GM19452 (cell line): ENCODE data around the gene BORCS6.

Experiments
- ATAC-seq: cut with Tn5 transposase; IDR thresholded peaks from one replicate; pipeline ENCODE4 v1.9.1; 2021; ENCODE audit not compliant: unreplicated experiment

BORCS6 gene

DNA sequence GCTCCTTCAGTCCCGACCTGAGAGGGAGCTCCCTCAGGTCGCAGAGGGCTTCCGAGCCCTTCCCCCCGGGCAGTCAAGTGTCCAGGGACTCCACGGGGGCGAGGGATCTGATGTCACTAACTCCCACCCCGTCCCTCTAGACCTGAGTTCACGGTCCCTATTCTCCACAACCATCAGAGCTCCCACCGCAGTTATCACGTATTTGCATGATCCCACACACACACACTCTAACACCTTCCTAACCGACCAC lies 34.1 kb downstream of the BORCS6 start:
- ATAC-seq: no peak

DNA sequence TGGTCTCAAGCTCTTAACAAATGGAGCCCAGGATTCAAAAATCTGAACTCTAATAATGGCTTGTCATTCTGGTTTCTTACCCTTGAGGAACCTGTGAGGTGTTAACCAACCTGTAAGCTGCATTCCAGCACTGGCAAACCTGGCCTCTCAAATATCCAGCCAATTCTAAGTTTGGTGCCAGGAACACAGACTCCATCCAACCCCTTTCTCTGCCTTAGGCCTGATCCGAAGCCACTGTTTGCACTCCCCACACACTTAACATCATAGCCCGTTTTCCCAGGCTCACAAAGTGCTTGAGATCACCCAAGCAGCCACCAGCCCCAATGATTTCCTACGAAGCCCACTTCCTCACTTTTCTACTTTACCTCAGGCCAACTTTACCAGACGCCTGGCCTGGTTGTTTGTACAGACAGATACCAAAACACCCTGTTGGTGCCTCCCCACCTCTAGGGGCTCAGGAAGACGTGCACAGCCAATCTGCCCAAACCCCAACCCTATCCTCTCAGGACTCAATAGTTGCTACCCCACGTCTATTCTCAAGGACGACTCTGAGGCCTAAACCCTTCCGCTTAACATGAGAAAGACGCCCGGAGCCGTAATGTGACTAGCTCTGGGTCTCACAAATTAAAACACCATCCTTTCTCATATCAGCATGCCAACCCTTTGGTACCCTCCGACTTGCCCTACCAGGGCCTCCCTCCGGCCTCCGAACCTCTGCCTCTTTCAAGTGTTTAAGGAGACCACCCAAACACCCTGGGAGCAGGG lies 34.6 kb downstream of the BORCS6 start:
- no peak for ATAC-seq

DNA sequence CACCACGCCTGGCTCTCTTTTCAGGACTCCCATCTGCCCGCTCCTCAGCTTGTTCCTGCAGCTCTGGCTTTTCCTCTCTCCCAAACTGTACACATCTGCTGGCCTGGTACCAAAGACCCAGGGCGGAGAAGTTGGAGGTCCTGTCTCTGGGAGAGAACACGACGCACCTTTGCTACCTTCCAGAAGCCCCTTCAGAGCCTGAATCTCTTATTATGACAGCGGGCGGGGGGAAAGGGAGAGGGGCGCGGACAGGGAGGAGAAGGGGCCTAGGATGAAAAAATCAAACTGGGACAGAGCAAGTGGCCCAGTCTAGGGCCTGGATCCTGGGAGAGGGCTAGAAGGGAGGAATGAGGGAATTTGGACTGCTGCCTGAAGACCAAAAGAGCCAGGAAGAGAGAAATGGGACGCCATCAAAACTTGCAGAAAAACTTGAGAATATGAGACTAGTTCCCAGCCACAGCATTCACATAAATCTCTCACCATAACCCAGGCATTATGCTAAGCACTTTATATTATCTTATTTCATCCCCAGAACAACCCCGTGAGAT lies 35.3 kb downstream of the BORCS6 start:
- no peak for ATAC-seq

DNA sequence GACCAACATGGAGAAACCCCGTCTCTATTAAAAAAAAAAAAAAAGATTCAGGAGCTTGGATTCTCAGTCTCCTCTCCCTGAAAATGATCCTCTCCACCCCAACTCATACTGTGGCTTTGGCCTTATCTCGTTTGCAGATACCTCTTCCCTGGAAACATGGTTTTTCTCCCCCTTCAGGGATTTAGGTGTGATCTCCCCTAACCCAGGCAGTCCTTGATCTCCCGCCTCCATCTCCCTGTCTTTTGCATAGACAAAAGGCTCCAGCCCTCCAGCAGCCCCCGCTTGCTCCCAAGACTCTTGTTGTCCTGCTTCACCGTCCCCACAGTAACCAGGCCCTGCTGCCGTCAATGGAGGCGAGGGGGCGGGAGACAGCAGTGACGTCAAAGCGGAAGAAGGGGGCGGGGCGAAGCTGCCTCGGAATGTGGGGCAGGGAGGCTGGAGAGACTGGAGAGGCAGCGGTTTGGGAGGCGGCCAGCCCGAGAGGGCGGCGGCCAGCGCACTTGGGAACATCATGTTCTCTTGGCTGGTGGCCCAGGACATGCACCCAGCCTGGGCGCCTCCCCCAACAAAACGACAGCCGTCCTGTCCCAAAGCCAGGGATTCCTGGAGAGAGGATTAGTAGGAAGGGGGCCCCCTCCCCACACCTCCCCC lies 35.9 kb downstream of the BORCS6 start:
- no peak for ATAC-seq

DNA sequence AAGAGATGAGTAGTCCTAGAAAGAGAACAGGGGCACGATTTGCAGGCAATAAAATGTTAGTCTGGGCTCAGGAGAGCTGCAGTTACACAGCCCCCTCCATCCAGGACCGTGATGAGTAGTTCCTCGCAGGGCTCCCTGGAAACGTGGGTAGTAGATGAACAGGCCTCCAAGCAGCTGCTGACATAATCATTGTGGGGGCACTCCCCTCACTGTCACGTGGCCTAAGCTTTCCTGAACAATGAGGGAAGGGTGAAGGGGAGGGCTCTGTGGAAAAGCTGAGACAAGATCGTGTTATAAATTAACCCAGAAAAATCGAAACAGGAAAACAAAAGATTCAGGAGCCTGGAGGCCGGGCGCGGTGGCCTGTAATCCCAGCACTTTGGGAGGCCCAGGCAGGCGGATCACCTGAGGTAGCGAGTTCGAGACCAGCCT lies 36.4 kb downstream of the BORCS6 start:
- ATAC-seq: no peak

DNA sequence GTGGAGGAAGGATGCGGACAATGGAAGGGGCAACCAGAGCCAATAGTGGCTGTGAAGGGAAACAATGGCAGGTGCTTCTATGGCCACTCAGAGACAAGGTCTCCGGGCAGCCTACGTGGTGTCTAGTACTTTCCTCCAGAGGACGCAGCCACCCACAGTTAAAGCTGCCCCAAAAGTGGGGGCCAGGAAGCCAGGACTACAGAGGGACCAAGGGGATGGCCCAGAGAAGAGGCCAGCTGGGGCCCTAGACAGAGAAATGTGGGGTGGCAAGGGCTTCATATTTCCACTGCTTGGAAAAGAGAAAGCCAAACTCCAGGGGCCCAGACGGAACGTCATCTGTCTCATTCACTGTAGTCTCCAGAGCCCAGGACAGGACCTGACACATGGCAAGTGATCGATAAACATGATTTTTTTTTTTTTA lies 36.9 kb downstream of the BORCS6 start:
- no peak for ATAC-seq

DNA sequence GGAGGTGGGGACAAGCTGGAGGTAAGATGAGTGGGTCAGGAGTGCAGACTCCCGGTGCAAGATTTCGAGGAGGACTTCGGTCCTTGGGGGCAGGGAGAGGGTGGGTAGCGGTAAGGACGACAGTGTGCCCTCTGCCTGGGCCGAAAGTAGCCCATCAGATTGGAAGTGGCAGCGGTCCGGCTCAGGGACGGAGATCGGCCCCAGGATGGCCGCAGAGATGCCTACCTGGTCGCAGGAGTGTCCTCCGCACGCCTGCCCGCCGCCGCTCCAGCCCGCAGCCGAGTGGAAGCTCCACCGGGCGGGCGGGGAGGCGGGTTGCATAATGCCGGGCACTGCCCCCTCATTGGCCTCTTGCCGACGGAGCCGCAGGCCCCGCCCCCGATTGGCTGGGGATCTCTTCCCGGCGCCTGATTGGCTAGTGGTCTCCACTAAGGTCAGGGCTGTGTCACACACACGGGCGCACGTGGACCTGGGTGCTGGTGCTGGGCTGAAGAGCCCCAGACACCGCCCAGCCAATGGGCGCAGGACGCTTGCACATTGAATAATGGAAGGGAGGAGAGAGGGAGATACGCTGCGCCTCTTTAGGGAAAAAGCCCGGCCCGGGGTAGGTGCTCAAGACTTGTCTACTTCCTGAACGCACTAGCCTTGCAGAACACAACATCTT lies 37.7 kb downstream of the BORCS6 start, which contains the start of gene PER1:
TSS of gene PER1 (minus strand) at position 293 of the 664 bp plus-strand sequence. CDS start 1,698 bp downstream, outside the sequence.
- ATAC-seq: no peak

DNA sequence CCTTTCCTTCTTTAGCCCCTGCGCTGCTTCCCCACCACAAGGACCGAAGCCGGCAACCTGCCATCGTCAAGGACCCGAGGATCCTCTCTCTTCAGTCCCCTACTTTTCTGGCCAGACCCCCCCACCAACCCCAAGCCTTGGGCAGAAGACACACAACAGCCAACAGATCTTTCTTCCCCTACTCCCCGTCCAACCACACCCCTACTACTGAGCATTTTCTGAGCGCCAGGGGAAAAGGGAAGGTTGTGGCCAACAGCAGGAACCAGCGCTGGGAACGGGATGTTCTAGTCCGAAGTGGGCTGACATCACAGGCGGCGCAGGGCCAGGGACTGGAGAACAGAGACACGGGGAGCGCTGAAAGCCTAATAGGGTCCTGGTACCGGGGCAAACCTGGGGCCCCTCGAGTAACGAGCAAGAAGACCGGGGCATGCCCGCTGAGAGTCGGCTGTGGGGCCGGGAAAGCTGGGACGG lies 38.3 kb downstream of the BORCS6 start:
- ATAC-seq: no peak

DNA sequence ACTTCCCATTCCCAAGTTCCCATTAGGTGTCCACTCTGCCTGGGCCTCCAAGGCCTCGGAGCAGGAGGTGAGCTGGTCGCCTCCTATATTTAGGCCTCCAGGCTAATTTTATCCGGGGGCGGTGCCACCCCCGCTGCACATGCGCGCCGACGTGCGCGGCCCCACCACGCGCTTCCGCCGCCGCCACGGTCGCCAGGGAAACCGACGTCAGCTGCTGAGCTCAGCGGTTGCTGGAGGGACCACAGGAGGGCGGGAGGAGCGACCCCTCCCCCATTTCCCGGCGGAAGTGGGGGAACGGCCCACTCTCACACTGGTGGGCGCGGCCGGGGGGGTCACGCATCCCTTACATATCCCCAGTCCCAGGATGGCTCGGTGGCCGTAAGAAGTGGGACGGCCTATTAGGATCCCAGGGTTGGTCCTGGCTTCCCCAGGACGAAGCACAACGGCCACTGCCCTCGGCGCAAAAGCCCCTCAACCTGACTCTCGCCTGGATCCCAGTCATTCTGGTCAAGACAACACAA lies 38.8 kb downstream of the BORCS6 start:
- ATAC-seq: peak; percentile 43

DNA sequence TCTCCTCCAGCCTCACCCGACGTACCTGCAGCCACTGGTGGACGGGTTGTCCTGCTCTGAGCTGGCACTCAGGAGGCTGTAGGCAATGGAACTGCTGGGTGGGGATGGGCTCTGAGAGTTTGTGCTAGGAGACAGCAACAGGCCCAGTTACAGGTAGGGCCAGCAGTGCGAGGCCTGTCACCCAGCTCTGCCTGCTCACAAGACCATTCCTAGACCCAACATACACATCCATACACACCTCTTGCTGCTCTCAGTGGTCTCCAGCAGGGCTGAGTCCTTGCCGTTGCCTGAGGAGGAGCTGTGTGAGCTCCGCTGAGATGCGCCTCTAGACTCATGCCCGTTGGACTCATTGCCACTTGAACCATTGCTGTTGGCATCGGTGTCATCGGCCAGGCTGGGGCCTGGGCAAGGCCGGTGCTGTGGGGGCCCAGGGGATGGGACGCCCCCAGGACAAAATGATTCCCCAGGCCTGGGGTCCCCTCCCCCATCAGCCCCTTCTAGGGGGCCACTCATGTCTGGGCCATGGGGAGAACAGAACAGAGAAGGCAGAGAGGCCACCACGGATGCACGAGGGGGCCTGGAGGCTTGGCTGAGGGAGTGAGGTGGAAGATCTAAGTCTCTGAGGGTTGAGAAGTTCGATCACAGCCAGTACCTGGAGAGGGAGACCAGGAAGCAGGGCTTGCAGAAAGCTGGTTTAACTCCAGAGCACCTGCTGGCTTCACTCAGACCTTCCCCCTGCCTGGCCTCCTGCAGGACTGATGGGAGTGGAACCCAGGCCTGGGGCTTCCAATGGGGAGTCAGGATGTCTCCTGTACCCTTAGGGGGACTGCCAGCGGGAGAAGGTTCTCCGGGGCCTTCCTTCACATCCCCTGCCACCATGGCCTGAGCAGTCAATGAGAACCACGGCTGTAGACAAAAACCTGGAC lies 39.5 kb downstream of the BORCS6 start:
- no peak for ATAC-seq

DNA sequence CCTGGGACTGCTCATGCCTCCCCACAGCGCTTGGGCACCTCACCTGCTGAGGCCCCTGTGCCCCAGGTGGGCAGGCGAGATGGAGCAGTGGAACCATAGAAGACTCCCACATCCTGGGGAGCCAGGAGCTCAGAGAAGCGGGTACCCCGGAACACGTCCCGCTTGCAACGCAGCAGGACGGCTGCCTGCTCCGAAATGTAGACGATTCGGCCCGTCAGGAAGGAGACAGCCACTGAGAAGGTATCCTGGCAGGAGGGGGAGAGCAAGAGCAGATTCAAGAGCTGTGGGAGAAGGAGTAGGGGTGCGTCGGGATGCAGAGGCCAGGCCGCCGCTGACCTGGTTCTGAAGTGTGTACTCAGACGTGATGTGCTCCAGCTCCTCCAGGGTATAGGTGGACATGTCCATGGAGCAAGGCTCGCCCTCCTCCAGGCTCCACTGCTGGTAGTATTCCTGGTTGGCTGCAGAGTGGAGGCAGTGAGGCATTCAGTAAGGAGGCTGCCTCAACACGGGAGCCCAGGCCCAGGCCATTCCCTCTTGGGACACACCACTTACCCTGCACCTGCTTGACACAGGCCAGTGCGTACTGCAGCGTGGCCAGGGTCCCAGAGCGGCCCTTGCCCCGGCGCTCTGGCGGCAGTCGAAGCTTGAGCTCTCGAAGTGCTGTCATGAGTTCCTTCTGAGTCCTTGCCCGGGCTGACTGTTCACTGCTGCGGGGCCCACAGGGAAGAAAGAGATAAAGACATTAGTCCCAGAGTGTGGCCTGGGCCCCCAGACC lies 40.4 kb downstream of the BORCS6 start:
- no peak for ATAC-seq

DNA sequence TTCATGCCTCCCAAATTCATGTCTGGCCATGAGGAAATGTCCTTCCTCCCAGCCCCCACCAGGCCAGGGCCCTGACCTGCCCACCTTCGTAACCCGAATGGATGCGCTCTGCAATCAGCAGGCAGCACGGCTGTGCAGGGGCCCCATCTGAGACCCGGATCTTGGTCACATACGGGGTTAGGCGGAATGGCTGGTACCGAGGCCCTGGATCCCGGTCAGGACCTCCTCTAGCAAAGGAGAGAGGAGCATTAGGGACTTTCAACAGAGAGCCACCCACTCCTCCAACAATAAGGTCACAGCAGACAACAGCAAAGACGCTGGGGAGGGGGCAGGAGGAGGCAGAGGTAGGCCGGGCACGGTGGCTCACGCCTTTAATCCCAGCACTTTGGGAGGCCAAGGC lies 41.4 kb downstream of the BORCS6 start:
- ATAC-seq: no peak

DNA sequence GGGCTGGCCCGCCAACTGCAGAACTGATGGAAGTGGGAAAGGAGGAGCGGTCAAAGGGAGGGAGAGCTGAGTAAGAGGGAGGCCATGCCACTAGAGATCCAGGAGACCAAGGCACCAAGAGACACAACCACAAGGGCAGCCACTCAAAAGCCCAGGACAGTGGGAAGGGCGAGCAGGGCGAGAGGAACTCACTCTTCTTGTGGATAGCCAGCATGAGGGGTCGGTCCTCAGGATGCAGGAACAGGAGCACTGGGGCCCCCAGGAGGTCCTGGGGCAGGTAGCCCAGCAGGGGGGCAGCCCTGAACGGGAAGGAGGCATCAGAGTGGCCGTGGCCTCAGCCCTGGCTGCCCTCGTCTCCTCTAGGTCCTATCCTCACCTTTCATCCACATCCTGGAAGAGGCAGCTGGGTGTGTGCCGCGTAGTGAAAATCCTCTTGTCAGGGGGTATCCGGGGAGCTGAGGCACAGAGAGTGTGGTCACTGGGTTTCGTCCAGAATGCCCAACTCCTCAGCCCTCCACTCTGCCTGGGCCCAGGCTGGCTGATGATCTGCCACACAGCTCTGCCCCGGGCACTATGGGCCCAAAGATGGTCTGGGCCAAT lies 42.1 kb downstream of the BORCS6 start:
- ATAC-seq: no peak

DNA sequence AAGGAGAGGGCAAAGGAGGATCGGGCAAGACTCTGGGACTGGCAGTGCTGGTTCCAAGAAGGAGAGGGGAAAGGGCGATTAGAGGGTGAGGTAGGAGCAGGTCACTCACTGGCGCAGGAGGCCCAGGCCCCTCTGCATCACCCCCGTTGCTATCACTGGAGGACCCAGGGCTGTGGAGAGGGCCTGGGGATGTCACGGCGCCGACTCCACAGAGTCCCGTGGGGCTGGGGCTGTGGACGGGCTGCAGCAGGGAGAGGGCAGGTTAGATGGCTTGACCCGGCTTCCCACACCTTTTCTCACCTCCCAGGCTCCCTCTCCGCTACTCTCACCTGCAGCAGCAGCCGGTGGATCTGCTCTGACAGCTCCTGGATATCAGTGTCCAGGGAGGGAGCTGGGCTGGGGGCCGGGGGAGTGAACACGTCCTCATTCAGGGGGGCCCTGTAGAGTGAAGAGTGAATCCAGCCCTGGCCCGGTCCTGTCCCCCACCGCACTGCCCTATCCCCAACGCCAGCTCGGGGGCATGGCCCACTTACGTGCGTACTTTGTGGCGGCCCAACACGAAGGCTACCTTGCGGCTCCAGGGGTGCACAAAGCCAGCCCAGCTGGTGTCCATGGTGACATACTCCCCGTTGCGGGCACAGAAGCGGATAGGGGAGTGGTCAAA lies 42.7 kb downstream of the BORCS6 start:
- no peak for ATAC-seq

DNA sequence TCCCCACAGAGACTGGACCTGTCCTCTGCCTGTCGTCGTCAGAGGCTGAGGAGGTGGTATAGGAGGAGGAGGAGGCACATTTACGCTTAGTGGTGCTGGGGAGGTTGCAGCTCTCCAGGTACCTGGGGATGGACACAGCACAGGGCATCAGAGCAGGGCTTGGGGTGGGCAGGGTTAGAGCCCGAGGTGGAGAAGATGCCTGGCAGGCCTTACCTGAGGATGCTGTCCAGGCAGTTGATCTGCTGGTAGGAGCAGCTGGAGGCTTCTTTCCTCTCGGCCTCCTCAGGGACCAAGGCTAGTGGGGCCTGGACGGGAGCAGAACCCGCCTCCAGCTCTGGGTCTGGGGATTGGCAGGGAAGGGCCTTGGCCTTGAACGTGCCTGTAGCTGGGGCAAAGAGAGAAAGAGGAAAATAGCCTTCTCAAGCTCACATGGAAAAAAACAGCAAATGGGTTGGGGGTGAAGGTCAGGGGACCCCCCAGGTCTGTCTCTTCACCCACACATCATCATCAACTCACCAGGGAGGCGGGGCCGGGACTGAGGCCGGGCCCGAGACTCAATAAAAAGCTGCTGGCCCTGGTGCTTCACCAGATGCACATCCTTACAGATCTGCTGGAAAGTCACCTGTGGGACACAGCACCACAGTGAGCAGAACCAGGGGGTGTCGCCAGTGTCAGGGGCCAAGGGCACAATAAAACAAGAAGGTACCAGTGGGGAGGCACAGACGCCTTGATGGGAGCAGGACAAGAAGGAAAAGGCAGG lies 43.4 kb downstream of the BORCS6 start:
- ATAC-seq: no peak

DNA sequence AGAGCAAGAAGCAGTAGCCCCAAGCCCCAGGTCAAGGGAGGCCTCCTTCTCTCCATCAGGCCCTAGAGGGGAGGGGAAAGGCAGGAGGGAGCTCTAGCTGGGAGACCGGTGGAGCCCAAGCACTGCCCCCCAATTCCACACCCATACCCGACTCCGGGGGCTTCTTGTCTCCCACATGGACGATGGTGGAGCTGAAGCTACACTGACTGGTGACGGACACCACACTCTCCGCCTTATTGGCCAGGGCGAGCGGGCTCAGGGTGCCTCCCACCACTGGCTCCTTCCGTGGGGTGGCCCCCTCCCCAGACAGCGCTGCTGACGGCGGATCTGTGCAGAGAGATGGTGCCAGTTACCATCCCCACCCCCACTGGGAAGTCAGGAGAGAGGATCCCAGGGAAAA lies 44.2 kb downstream of the BORCS6 start:
- no peak for ATAC-seq

DNA sequence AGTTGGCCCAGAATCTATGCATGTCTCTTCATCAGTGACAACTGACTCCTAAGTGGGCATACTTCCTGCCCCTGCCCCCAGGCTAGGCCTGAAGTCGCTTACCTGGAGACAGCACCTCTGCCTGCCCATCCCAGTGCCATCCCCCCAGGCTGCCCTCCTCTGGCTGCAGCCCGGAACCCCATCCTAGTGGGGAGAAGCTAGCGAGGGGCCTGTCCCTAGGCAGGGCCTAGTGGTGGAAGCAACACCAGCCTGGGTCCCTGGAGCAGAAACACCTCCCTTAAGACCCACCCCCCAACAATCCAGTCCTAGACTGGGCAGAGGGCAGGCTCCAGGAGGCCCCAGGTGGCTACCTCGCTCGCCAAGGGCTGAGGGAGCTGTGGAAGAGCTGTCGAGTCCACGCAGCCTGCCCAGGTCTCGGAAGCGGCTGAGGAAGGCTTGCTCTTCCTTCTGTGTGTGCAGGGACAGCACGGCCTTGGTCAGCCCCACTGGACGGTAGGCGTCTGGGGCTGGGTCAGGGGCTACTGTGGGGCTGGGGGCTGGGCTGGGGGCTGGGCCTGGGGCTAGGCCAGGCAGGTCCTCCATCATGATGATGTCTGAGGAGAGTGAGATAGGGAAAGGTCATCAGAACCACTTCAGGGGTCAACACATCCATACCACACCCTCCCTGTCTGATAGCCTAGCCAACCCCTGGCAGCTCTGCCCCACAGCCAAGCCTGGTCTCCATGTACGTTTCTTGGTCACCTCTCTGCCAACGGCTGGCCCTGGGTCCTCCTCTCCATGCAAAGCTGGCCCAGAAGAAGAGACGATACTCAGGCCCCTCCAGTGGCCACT lies 45.4 kb downstream of the BORCS6 start:
- no peak for ATAC-seq
